Choroid plexus epithelial cell (primary cell): Measurements from ENCODE around the gene ECHDC3.

ENCODE experiments used
- DNase-seq: peaks from one replicate; pipeline ENCODE4 v3.0.0-alpha.2; 2010; ENCODE audit warnings: low read depth
- H3K4me3 ChIP-seq: 2 replicates; pipeline ENCODE4 v1.5.1; 2011; ENCODE audit warnings: low read depth, mild to moderate bottlenecking, control low read depth, low read length, moderate library complexity
- TF ChIP-seq, protein P1 (sequence below): conservative IDR thresholded peaks from 2 replicates; pipeline ENCODE4 v1.5.1; 2011; ENCODE audit warnings: low read depth, mild to moderate bottlenecking, control low read depth, inconsistent platforms, low read length, moderate library complexity

ECHDC3 gene

DNA sequence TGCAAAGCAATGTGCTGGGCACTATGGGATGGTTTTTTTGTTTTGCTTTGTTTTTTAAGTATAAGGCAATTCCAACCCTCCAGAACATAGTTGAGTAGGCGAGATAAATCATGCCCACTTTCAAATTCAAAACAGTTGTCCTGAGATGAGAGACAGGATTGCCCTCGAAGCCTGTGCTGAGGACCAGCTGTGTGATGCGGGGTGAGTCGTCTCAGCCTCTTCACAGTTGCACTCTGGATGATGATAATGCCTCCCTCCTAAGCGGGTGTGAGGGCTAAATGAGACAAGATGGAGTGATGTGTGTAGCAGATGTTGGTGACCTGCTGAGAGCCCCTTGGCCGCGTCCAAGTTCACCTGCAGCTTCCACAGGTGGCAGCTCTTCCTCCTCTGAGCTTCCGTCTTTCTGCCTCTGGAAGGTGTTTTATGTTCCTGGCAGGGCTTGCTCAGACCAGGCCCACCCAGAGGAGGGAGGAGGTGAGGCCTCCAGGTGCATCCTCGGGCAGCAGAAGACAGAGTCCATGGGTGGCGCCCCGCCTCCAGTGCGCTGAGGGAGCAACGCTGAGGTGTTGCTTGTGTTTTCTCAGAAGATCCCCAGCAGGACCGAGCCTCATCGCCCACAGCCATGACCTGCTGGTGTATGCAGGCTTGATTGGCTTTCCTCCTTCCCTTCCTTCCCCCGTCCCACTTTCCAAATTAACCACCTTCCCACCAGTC, 30.6 kb downstream of the ECHDC3 start:
- no peak for DNase-seq
- no peak overlapping the region for H3K4me3 ChIP-seq
- TF ChIP-seq, protein P1, sequence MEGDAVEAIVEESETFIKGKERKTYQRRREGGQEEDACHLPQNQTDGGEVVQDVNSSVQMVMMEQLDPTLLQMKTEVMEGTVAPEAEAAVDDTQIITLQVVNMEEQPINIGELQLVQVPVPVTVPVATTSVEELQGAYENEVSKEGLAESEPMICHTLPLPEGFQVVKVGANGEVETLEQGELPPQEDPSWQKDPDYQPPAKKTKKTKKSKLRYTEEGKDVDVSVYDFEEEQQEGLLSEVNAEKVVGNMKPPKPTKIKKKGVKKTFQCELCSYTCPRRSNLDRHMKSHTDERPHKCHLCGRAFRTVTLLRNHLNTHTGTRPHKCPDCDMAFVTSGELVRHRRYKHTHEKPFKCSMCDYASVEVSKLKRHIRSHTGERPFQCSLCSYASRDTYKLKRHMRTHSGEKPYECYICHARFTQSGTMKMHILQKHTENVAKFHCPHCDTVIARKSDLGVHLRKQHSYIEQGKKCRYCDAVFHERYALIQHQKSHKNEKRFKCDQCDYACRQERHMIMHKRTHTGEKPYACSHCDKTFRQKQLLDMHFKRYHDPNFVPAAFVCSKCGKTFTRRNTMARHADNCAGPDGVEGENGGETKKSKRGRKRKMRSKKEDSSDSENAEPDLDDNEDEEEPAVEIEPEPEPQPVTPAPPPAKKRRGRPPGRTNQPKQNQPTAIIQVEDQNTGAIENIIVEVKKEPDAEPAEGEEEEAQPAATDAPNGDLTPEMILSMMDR: no peak

DNA sequence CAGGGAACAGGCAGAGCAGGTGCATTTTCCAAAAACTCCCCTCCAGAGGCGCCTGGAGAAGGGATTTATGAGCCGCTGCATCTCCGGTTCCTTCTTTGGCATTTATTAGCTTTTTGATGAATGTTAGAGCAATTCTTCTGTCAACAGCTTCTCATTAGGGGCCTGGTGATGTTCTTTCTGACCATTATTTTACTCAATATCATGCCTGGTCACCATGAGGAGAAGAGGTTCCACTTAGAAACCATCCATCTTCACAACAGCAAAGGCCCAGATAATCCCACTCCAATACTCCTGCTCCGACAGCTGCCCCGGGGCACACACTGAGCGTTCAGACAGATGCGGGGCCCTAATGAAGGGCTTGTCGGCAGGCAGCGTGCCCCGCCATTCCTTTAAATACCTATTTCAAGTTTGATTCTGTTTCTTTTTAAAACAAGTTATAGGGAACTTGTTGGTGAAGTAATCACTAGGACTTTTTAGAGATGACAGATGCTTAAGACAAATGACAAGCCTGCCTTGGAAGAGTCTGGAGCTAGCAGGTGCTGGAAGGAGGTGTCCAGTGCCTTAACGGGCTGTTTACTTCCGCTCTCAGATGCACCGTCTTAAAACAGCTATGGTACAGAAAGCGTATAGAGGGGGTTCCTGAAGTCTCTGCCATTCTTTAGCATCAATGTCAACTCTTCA, 31.7 kb downstream of the ECHDC3 start:
- no peak overlapping the region for H3K4me3 ChIP-seq
- no peak for DNase-seq
- TF ChIP-seq, protein P1: no peak

DNA sequence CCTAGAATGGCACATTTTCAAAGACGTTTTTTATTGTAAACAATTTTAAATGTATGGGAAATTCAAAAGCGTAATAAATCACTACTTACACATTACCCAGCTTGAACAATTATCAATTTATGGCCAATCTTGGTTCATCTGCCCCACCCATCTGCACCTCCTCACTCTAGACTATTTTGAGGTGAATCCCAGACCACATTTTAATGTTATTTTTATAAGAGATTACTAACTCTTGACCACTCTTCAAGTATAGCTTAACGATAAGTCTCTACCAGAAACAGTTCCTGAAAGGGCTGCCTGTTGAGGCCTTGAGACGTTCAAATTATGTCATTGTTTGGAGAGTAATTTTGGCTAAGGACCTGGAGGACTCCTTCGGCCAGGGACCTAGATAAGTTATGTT, 33.2 kb downstream of the ECHDC3 start:
- no peak overlapping the region for H3K4me3 ChIP-seq
- no peak for DNase-seq
- TF ChIP-seq, protein P1: no peak

DNA sequence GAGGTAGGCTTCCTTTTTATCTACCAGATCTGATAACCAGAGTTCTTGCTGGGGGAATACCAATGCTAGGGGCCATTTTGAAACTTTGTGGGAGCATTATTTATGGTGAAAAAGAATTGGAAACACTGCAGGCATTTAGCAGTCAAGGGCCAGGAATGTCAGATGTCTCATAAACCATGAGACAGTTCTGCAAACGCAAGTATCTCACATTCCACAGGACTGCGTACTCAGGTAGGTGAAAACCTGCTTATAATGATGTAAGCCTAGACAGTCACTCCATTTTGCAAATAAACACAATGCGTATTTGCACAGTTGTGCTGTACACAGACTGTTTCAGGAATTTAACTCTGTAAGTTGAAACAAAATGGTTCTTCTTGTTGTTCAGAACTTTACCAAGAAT, 33.9 kb downstream of the ECHDC3 start:
- no peak overlapping the region for H3K4me3 ChIP-seq
- peak; percentile 43 for DNase-seq
- TF ChIP-seq, protein P1: no peak

DNA sequence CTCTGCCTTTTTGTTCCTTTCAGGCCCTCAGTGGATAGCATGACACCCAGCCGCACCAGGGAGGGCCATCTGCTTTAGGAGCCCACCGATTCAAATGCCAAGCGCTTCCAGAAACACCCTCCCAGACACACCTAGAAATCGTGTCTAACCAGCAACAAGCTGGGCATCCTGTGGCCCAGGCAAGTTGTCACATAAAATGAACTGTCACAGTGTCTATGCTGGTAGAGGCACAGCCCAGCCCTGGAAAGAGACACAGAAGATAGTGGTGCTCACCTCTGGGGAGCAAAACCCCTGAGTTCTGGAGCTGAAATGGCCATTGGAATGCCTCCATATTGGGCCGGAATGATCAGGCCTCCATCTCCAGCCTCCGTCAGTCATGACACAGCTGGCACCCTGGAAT, 38.9 kb downstream of the ECHDC3 start:
- DNase-seq: no peak
- TF ChIP-seq, protein P1: no peak

DNA sequence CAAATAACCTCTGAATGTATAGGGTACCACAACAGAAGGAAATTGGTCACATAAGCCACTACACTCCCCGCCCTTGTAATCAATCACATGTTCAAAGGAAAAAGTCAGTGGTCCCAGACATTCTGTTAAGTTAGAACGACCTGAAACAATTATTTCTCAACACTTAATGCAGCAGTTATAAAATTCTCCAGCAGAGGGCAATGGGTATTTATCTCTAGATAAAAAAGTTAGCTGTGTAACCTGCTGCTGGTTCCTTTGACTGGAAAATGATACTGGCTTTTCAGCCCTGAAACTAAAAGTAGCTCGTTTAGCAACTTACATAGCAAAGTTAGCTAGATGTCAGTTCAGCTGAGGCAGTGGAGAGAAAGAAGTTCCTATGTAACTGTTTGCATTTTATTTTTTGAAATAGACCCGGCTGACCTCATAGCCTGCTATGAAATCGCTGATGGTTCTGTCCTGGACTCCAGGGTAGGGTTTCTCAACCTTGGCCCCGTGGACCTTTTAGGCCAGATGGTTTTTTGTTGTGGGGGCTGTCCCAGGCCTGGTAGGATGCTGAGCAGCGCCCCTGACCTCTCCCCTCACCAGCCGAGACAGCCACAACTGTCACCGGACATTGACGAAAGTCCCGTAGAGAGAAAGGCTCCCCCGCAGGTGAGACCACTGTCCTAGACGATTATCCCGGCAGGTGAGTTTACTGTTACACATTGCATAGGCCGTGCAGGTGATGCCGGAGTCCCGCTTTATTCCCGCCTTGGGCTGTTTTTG, 40.8 kb downstream of the ECHDC3 start:
- peak; percentile 78 for DNase-seq
- no peak overlapping the region for H3K4me3 ChIP-seq
- TF ChIP-seq, protein P1: peak; percentile 66

More for the DNA sequence above, 38.9 kb downstream of the ECHDC3 start:
- no peak overlapping the region for H3K4me3 ChIP-seq
